CD14-positive monocyte (primary cell): ENCODE results near the gene PRKCA. TPM values are rescaled to one million over a fixed set of nuclear protein-coding genes. Genes with fewer than 3 reads are reported as not detected.
A peak's percentile ranks its signal among the peaks of the same experiment; 100 is the strongest.

Experiments
- DNase-seq, 3 donors: peaks; one replicate each; pipeline ENCODE4 v3.0.0-alpha.2; 2011 to 2022
- H2AFZ ChIP-seq: 2 replicates; pipeline ENCODE4 v1.6.0; 2012; ENCODE audit warnings: mild to moderate bottlenecking, low read depth, low read length, inconsistent platforms; ENCODE audit not compliant: insufficient read depth, poor library complexity, severe bottlenecking
- H3K27ac ChIP-seq, 2 donors: 1 replicate in 1 of 2; 2 replicates in 1 of 2; pipeline ENCODE4 v1.5.1; 2012 to 2013; ENCODE audit warnings: low read length in 2 of 2, control low read depth in 1 of 2, inconsistent platforms in 1 of 2, low read depth in 1 of 2, mild to moderate bottlenecking in 1 of 2
- H3K27me3 ChIP-seq, 2 donors: one replicate each; pipeline versions ENCODE4 v1.6.0 to v1.6.1; 2011 to 2013; ENCODE audit warnings: low read length in 2 of 2; ENCODE audit not compliant: control insufficient read depth in 2 of 2, insufficient read depth in 2 of 2
- H3K36me3 ChIP-seq, 2 donors: replicated peaks in 1 of 2; 1 replicate in 1 of 2; 2 replicates in 1 of 2; pipeline versions ENCODE4 v1.5.1 to v1.6.1; 2012 to 2013; ENCODE audit warnings: low read length in 2 of 2, control low read depth in 1 of 2, inconsistent platforms in 1 of 2, mild to moderate bottlenecking in 1 of 2; ENCODE audit not compliant: insufficient read depth in 2 of 2, control insufficient read depth in 1 of 2
- H3K4me1 ChIP-seq, 2 donors: 1 replicate in 1 of 2; 2 replicates in 1 of 2; pipeline versions ENCODE4 v1.5.1 to v1.6.1; 2012 to 2013; ENCODE audit warnings: low read length in 2 of 2, control low read depth in 1 of 2, inconsistent platforms in 1 of 2, mild to moderate bottlenecking in 1 of 2, moderate library complexity in 1 of 2; ENCODE audit not compliant: insufficient read depth in 2 of 2, control insufficient read depth in 1 of 2
- H3K4me2 ChIP-seq: replicated peaks from 2 replicates; pipeline ENCODE3; 2012; ENCODE audit warnings: low read length, moderate library complexity, mild to moderate bottlenecking; ENCODE audit not compliant: poor library complexity, severe bottlenecking; ENCODE audit errors: extremely low read depth
- H3K4me3 ChIP-seq, 3 experiments: fragments of 200-600 bp in 1 of 3; sonication (generic) in 1 of 3; replicated peaks in 1 of 3; 1 replicate in 2 of 3; 2 replicates in 1 of 3; pipeline ENCODE4 v1.5.1; 2011 to 2013; ENCODE audit warnings: low read length in 3 of 3, mild to moderate bottlenecking in 3 of 3, control low read depth in 2 of 3, low read depth in 2 of 3, inconsistent platforms in 1 of 3, moderate library complexity in 1 of 3
- H3K79me2 ChIP-seq: 2 replicates; pipeline ENCODE4 v1.6.0; 2012; ENCODE audit warnings: mild to moderate bottlenecking, control low read depth, inconsistent platforms, low read length, moderate library complexity; ENCODE audit not compliant: insufficient read depth
- H3K9ac ChIP-seq: 2 replicates; pipeline ENCODE4 v1.6.0; 2017; ENCODE audit warnings: low read length, mild to moderate bottlenecking; ENCODE audit not compliant: insufficient read depth, poor library complexity, severe bottlenecking
- H3K9me3 ChIP-seq, 2 donors: replicated peaks in 1 of 2; 1 replicate in 1 of 2; 2 replicates in 1 of 2; pipeline versions ENCODE4 v1.5.1 to v1.6.1; 2012 to 2013; ENCODE audit warnings: low read length in 2 of 2, control low read depth in 1 of 2; ENCODE audit not compliant: control insufficient read depth in 1 of 2, insufficient read depth in 1 of 2
- H4K20me1 ChIP-seq: 2 replicates; pipeline ENCODE4 v1.6.0; 2012; ENCODE audit warnings: mild to moderate bottlenecking, low read length, control low read depth, moderate library complexity; ENCODE audit not compliant: insufficient read depth
- H3K27ac Mint-ChIP-seq, 7 donors: one replicate each; pipeline ENCODE4 v1.8.0; 2020; ENCODE audit warnings: mild to moderate bottlenecking in 7 of 7, mixed read lengths in 7 of 7, moderate library complexity in 6 of 7, inconsistent platforms in 2 of 7
- H3K27me3 Mint-ChIP-seq, 3 donors: one replicate each; pipeline ENCODE4 v1.8.0; 2021 to 2022; ENCODE audit warnings: low read depth in 3 of 3, mild to moderate bottlenecking in 3 of 3, mixed read lengths in 3 of 3, moderate library complexity in 3 of 3, inconsistent platforms in 1 of 3
- H3K36me3 Mint-ChIP-seq, 2 donors: one replicate each; pipeline ENCODE4 v1.8.0; 2020; ENCODE audit warnings: mixed read lengths in 2 of 2, inconsistent platforms in 1 of 2, mild to moderate bottlenecking in 1 of 2
- H3K4me1 Mint-ChIP-seq: one replicate; pipeline ENCODE4 v1.8.0; 2020; ENCODE audit warnings: mild to moderate bottlenecking, mixed read lengths
- H3K4me3 Mint-ChIP-seq, 2 donors: one replicate each; pipeline ENCODE4 v1.8.0; 2020; ENCODE audit warnings: mild to moderate bottlenecking in 2 of 2, mixed read lengths in 2 of 2, moderate library complexity in 1 of 2
- H3K9me3 Mint-ChIP-seq, 7 donors: one replicate each; pipeline ENCODE4 v1.8.0; 2020 to 2022; ENCODE audit warnings: mixed read lengths in 7 of 7, mild to moderate bottlenecking in 6 of 7, moderate library complexity in 6 of 7, inconsistent platforms in 2 of 7
- WGBS: methylation state at CpG from one replicate; pipeline ENCODE4 v1.1.5; 2013; ENCODE audit warnings: missing lambda C conversion rate; ENCODE audit not compliant: insufficient coverage; 5-methylcytosine and 5-hydroxymethylcytosine counted together
- intact Hi-C, 2 donors: fragments of 100-400 bp; cut with micrococcal nuclease; formaldehyde crosslinking; loops; one replicate each; pipeline versions ENCODE4 v1.15.0 to v1.15.1; 2023
- polyA plus RNA-seq, 3 donors: library from polyadenylated mRNA; depleted of rRNA in 1 of 3; unstranded in 2 of 3; stranded (reverse) in 1 of 3; fragments of 300-500 nt in 2 of 3; fragments of >200 nt in 1 of 3; fragmentation: Illumina TruSeq in 2 of 3; gene quantifications; 1 replicate in 2 of 3; 2 replicates in 1 of 3; pipeline ENCODE4 v1.2.3, GENCODE V29; 2012 to 2021
- TF ChIP-seq, protein P1 (sequence below): fragments of 200-600 bp; IDR thresholded peaks from one replicate; pipeline ENCODE4 v1.8.0; 2022; ENCODE audit warnings: antibody characterized with exemption, mild to moderate bottlenecking

The PRKCA gene
- polyA plus RNA-seq, 3 donors, result 0.22 to 7.1 (median 0.30) TPM

- H3K4me1 ChIP-seq, result peaks cover 4 to 10% of the 10 kb centered on the region in 2 donors
- no peak overlapping the region for H3K4me3 ChIP-seq
These were observed 47.3 kb upstream of the PRKCA start for GRCh38 chr17:66255112-66255511.

GRCh38 chr17:66255527-66255971 is 46.9 kb upstream of the PRKCA start:
- WGBS, result no CpG with 5 or more reads among the region's 3 CpGs
- DNase-seq, result no peak
- no peaks in the 10 kb centered on the region for H4K20me1 ChIP-seq
- peaks cover 0 to 3% of the 10 kb centered on the region in 2 donors for H3K27me3 ChIP-seq
- intact Hi-C loops, result loop anchor here (2.0 kb wide), 1 partner anchor 311 kb away; no protein-coding TSS in a partner anchor
- Mint-ChIP-seq H3K27me3 (peaks cover 8 to 16% (median 12%) of the 10 kb centered on the region in 3 donors), H3K9me3 (no peaks in the 10 kb centered on the region), H3K4me1 (peaks cover 9% of the 10 kb centered on the region), H3K27ac (no peak overlapping the region), H3K36me3 (no peaks in the 10 kb centered on the region), H3K4me3 (no peak overlapping the region)
- H3K4me2 ChIP-seq, result no peak overlapping the region
- no peak overlapping the region for H3K9ac ChIP-seq
- H3K4me3 ChIP-seq, result no peak overlapping the region
- no peaks in the 10 kb centered on the region for H3K36me3 ChIP-seq
- no peak overlapping the region for H3K27ac ChIP-seq
- H3K79me2 ChIP-seq, result no peaks in the 10 kb centered on the region
- TF ChIP-seq, protein P1, sequence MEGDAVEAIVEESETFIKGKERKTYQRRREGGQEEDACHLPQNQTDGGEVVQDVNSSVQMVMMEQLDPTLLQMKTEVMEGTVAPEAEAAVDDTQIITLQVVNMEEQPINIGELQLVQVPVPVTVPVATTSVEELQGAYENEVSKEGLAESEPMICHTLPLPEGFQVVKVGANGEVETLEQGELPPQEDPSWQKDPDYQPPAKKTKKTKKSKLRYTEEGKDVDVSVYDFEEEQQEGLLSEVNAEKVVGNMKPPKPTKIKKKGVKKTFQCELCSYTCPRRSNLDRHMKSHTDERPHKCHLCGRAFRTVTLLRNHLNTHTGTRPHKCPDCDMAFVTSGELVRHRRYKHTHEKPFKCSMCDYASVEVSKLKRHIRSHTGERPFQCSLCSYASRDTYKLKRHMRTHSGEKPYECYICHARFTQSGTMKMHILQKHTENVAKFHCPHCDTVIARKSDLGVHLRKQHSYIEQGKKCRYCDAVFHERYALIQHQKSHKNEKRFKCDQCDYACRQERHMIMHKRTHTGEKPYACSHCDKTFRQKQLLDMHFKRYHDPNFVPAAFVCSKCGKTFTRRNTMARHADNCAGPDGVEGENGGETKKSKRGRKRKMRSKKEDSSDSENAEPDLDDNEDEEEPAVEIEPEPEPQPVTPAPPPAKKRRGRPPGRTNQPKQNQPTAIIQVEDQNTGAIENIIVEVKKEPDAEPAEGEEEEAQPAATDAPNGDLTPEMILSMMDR, result no peak
- no peaks in the 10 kb centered on the region for H3K9me3 ChIP-seq
- no peak overlapping the region for H2AFZ ChIP-seq
- peaks cover 4 to 10% of the 10 kb centered on the region in 2 donors for H3K4me1 ChIP-seq

More at GRCh38 chr17:66255112-66255511, 47.3 kb upstream of the PRKCA start:
- WGBS, result no CpG with 5 or more reads among the region's 4 CpGs
- H3K4me2 ChIP-seq, result no peak overlapping the region
- peak; percentile 21 to 44 (median 24) for DNase-seq
- H3K36me3 ChIP-seq, result no peaks in the 10 kb centered on the region
- Mint-ChIP-seq H3K36me3 (no peaks in the 10 kb centered on the region), H3K4me1 (peaks cover 9% of the 10 kb centered on the region), H3K4me3 (no peak overlapping the region), H3K27me3 (peaks cover 6 to 19% (median 12%) of the 10 kb centered on the region in 3 donors), H3K9me3 (no peaks in the 10 kb centered on the region), H3K27ac (no peak overlapping the region)
- H3K27ac ChIP-seq, result no peak overlapping the region
- TF ChIP-seq, protein P1, result peak; percentile 55
- intact Hi-C loops, result loop anchor here (2.0 kb wide), 1 partner anchor 312 kb away; no protein-coding TSS in a partner anchor
- H2AFZ ChIP-seq, result no peak overlapping the region
- peaks cover 0 to 3% of the 10 kb centered on the region in 2 donors for H3K27me3 ChIP-seq
- no peaks in the 10 kb centered on the region for H3K9me3 ChIP-seq
- H3K9ac ChIP-seq, result no peak overlapping the region
- no peaks in the 10 kb centered on the region for H3K79me2 ChIP-seq
- no peaks in the 10 kb centered on the region for H4K20me1 ChIP-seq
